Panc1 (cell line): ENCODE results near the gene CCDC158. TPM values are rescaled to one million over a fixed set of nuclear protein-coding genes. Genes with fewer than 3 reads are reported as not detected.

Experiments used
- ATAC-seq: fragments of 200-7000 bp; cut with Tn5 transposase; 2 replicates; pipeline ENCODE4 v1.9.1; 2020; ENCODE audit warnings: mild to moderate bottlenecking, moderate library complexity
- BruUV-seq: library from RNA; stranded (reverse); fragments of 400-500 nt; replicated peaks from 2 replicates; lab custom pipeline; 2021; lab: Mats Ljungman, UMichigan
- CTCF ChIA-PET: fragments of 300-600 bp; sonication (Branson Sonifier 250); formaldehyde crosslinking; loops from one replicate; lab custom pipeline; 2022; ENCODE audit warnings: antibody characterized with exemption; lab: Charles Lee
- POLR2A ChIA-PET: fragments of 300-600 bp; sonication (Branson Sonifier 250); formaldehyde crosslinking; loops from one replicate; lab custom pipeline; 2022; ENCODE audit warnings: antibody characterized with exemption; lab: Charles Lee
- DNase-seq: peaks from one replicate; pipeline ENCODE4 v3.0.0-alpha.2; 2010; ENCODE audit warnings: low read depth, low spot score
- H3K27ac ChIP-seq: 2 replicates; pipeline ENCODE4 v1.5.1; 2011; ENCODE audit warnings: mild to moderate bottlenecking, low read length, inconsistent platforms
- H3K27me3 ChIP-seq: fragments of 200-500 bp; sonication (Bioruptor generic); 2 replicates; pipeline ENCODE4 v1.6.0; 2014; ENCODE audit warnings: low read length, inconsistent platforms; ENCODE audit not compliant: control insufficient read depth, insufficient read depth
- H3K36me3 ChIP-seq: fragments of 200-500 bp; sonication (Bioruptor generic); 2 replicates; pipeline ENCODE4 v1.5.1; 2014; ENCODE audit warnings: inconsistent platforms, mild to moderate bottlenecking, low read length, moderate library complexity; ENCODE audit not compliant: control insufficient read depth, insufficient read depth
- H3K4me1 ChIP-seq: 2 replicates; pipeline ENCODE4 v1.5.1; 2011; ENCODE audit warnings: inconsistent platforms, mild to moderate bottlenecking, low read length, moderate library complexity; ENCODE audit not compliant: control insufficient read depth, insufficient read depth
- H3K4me3 ChIP-seq, 2 experiments: 2 replicates each; pipeline ENCODE4 v1.5.1; 2011 to 2012; ENCODE audit warnings: low read depth in 2 of 2, low read length in 2 of 2, mild to moderate bottlenecking in 2 of 2, inconsistent platforms in 1 of 2, moderate library complexity in 1 of 2
- H3K9me3 ChIP-seq: fragments of 200-500 bp; sonication (Bioruptor generic); 2 replicates; pipeline ENCODE4 v1.5.1; 2014; ENCODE audit warnings: low read depth, mild to moderate bottlenecking, inconsistent platforms, low read length, moderate library complexity; ENCODE audit not compliant: control insufficient read depth, insufficient read depth
- POLR2AphosphoS5 ChIP-seq: IDR thresholded peaks from 2 replicates; pipeline ENCODE4 v1.6.1; 2012; ENCODE audit warnings: mild to moderate bottlenecking, low read depth, low read length, moderate library complexity
- SIN3A ChIP-seq: IDR thresholded peaks from 2 replicates; pipeline ENCODE4 v1.6.1; 2012; ENCODE audit warnings: low read depth, mild to moderate bottlenecking, low read length, moderate library complexity, borderline replicate concordance; ENCODE audit not compliant: insufficient read depth
- TCF7L2 ChIP-seq: IDR thresholded peaks from 2 replicates; pipeline ENCODE4 v1.6.1; 2011; ENCODE audit warnings: mild to moderate bottlenecking, low read depth, low read length, inconsistent platforms
- in situ Hi-C: cut with HindIII; loops from 2 replicates; pipeline ENCODE4 v1.10.0; 2016; ENCODE audit warnings: low sequenced_read_pairs, low pct_unique_long_range_greater_than_20kb
- intact Hi-C: fragments of 100-400 bp; cut with micrococcal nuclease; formaldehyde crosslinking; loops from one replicate; pipeline ENCODE4 v1.10.0; 2022; ENCODE audit not compliant: unreplicated experiment
- total RNA-seq: library from RNA; stranded (reverse); gene quantifications from one replicate; pipeline ENCODE4 v1.2.1, GENCODE V29; 2021; ENCODE audit not compliant: unreplicated experiment
- TF ChIP-seq, protein P1 (sequence below): fragments of 450-650 bp; IDR thresholded peaks from 2 replicates; pipeline ENCODE4 v1.5.1; 2017; ENCODE audit warnings: mild to moderate bottlenecking
- TF ChIP-seq, protein P2 (sequence below), 2 experiments: IDR thresholded peaks; 2 replicates each; pipeline ENCODE4 v1.6.1; 2011 to 2012; ENCODE audit warnings: low read depth in 2 of 2, control low read depth in 1 of 2, low read length in 1 of 2, mild to moderate bottlenecking in 1 of 2, moderate library complexity in 1 of 2; ENCODE audit not compliant: insufficient read depth in 1 of 2

Gene CCDC158
- total RNA-seq, 1 experiment from 2014 or later: 0.28 TPM

DNA sequence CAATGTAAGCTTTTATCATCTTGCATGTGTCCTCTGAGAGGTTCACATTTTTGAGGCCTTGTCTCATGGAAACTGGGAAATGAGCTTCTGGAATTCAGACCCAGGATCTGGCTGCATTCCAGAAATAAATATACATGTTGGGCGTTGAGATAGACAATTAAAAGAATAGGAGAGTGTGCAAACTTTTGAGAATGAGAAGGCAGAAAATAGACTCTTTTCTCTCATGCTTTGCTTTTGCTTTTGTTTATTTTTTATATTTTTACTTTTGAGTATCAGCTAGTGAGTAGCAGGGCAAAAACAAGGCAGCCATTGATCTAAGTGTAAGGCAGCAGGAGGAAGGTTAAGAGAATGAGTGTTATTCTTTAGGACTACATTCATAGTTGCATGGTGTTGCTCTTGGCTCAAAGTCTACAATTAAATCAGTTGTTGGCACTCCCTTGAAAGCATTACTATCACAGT, 26.5 kb upstream of the CCDC158 start:
- H3K9me3 ChIP-seq: no peaks in the 10 kb centered on the region
- no peak for TF ChIP-seq TCF7L2
- TF ChIP-seq, protein P1, sequence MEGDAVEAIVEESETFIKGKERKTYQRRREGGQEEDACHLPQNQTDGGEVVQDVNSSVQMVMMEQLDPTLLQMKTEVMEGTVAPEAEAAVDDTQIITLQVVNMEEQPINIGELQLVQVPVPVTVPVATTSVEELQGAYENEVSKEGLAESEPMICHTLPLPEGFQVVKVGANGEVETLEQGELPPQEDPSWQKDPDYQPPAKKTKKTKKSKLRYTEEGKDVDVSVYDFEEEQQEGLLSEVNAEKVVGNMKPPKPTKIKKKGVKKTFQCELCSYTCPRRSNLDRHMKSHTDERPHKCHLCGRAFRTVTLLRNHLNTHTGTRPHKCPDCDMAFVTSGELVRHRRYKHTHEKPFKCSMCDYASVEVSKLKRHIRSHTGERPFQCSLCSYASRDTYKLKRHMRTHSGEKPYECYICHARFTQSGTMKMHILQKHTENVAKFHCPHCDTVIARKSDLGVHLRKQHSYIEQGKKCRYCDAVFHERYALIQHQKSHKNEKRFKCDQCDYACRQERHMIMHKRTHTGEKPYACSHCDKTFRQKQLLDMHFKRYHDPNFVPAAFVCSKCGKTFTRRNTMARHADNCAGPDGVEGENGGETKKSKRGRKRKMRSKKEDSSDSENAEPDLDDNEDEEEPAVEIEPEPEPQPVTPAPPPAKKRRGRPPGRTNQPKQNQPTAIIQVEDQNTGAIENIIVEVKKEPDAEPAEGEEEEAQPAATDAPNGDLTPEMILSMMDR: no peak
- TF ChIP-seq SIN3A: no peak
- TF ChIP-seq, protein P2, sequence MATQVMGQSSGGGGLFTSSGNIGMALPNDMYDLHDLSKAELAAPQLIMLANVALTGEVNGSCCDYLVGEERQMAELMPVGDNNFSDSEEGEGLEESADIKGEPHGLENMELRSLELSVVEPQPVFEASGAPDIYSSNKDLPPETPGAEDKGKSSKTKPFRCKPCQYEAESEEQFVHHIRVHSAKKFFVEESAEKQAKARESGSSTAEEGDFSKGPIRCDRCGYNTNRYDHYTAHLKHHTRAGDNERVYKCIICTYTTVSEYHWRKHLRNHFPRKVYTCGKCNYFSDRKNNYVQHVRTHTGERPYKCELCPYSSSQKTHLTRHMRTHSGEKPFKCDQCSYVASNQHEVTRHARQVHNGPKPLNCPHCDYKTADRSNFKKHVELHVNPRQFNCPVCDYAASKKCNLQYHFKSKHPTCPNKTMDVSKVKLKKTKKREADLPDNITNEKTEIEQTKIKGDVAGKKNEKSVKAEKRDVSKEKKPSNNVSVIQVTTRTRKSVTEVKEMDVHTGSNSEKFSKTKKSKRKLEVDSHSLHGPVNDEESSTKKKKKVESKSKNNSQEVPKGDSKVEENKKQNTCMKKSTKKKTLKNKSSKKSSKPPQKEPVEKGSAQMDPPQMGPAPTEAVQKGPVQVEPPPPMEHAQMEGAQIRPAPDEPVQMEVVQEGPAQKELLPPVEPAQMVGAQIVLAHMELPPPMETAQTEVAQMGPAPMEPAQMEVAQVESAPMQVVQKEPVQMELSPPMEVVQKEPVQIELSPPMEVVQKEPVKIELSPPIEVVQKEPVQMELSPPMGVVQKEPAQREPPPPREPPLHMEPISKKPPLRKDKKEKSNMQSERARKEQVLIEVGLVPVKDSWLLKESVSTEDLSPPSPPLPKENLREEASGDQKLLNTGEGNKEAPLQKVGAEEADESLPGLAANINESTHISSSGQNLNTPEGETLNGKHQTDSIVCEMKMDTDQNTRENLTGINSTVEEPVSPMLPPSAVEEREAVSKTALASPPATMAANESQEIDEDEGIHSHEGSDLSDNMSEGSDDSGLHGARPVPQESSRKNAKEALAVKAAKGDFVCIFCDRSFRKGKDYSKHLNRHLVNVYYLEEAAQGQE (IDR thresholded peaks at IDR 0.05; ENCODE audit: insufficient read depth in 1 of 2, low read depth in 2 of 2, low read length in 1 of 2): no peak
- no peak for TF ChIP-seq POLR2AphosphoS5
- ATAC-seq: no peak
- no peak overlapping the region for H3K27ac ChIP-seq
- peaks cover 5% of the 10 kb centered on the region for H3K27me3 ChIP-seq
- in situ Hi-C loops: no loop called here
- intact Hi-C loops: no loop called here
- ChIA-PET CTCF (no interaction called here), POLR2A (no interaction called here)
- no peaks in the 10 kb centered on the region for H3K36me3 ChIP-seq
- no peak overlapping the region for H3K4me3 ChIP-seq
- BruUV-seq: no TSS peak
- DNase-seq: no peak
- no peaks in the 10 kb centered on the region for H3K4me1 ChIP-seq

DNA sequence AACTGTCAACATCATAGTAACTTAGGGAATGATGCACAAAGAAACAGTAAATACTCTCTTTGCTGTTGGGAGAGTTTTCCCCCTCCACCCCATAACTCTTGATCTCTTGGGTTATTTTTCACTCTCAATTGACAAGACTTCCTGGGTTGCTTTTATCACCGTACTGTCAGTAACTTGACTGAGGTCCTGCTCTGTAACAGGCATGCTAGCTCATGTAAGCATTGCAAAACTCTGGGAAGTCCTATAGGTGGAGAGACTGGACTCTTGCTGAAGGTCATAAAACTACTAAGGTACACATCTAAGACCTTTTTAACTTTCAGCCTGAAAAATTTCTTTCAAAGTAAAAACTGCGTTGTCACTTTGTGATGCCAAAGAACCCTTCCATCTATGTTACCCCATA, 25.0 kb upstream of the CCDC158 start:
- H3K27ac ChIP-seq: no peak overlapping the region
- no peaks in the 10 kb centered on the region for H3K36me3 ChIP-seq
- TF ChIP-seq, protein P1: no peak
- TF ChIP-seq POLR2AphosphoS5: no peak
- TF ChIP-seq SIN3A: no peak
- TF ChIP-seq, protein P2 (IDR thresholded peaks at IDR 0.05; ENCODE audit: insufficient read depth in 1 of 2, low read depth in 2 of 2, low read length in 1 of 2): no peak
- TF ChIP-seq TCF7L2: no peak
- POLR2A ChIA-PET: no interaction called here
- H3K27me3 ChIP-seq: peaks cover 5% of the 10 kb centered on the region
- ATAC-seq: no peak
- CTCF ChIA-PET: no interaction called here
- in situ Hi-C loops: no loop called here
- no peak overlapping the region for H3K4me3 ChIP-seq
- BruUV-seq: no TSS peak
- intact Hi-C loops: no loop called here
- no peaks in the 10 kb centered on the region for H3K9me3 ChIP-seq
- DNase-seq: no peak
- no peaks in the 10 kb centered on the region for H3K4me1 ChIP-seq
